ENCODE data around the gene GALNTL6.
"Not testable (repeated sequence)": the region's sequence is repeated elsewhere in the genome, so short reads cannot be mapped to it uniquely, and the experiment has no call there.

Gene GALNTL6

DNA sequence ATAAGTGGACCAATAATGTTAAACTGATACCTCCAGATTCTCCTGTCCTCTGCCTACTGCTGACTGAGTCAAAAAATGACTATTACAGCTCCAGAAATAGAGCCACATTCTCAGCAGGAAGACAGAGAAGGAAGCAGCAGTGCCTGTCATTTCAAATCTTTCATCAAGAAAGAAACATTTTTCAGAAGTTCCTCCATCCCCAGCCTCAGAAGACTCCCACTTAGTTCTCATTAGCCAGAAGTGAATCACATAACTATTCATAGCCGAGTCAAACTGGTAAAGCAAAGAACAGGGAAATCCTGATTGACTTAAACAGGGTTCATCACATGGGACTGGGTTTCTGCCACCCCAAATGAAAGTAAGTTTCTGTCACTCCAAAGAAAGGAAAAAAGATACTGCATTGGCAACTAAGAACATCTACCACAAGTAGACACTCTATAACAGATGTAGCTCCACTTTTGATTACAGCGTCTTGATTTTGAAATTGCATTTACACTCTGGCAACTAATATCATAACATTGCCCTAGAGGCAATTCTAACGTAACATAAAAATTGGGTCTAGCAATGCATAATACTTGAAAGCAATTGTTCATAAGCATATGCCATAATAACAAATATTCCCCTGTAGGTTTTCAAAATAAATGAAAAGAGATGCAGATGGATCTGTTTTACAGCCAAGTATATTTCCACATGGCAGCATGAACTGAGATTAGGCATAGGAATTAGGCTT lies 599.8 kb downstream of the GALNTL6 start:
- DNase-seq: no peak

DNA sequence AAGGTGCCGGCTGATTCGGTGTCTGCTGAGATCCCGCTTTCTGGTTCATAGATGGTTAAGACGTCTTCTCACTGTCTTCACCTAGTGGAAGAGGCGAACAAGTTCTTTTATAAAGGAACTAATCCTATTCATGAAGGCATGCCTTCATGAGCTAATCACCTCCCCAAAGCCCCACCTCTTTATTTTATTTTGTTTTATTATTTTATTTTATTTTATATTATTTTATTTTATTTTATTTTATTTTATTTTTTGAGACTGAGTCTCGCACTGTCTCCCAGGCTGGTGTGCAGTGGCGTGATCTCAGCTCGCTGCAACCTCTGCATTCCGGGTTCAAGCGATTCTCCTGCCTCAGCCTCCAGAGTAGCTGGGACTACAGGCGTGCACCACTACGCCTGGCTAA lies 615.8 kb downstream of the GALNTL6 start:
- DNase-seq: not testable (repeated sequence)

DNA sequence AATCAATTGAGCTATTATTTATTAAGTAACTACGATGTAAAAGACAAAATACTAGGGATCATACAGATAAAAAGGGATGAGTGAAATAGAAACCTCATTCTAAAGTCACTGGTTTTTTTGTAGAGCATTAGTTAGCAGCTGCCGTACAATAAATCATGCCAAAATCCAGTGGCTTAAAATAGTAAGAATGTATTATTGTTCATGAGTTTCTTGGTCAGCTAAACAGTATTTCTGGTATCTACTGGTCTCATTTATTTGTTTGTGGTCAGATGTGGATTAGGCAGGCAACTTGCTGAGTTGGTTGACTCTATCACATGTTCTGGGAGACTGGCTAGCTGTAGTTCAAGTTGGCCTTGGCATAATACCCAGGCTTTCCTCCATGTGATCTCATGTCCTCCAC lies 667.3 kb downstream of the GALNTL6 start:
- no peak for DNase-seq

DNA sequence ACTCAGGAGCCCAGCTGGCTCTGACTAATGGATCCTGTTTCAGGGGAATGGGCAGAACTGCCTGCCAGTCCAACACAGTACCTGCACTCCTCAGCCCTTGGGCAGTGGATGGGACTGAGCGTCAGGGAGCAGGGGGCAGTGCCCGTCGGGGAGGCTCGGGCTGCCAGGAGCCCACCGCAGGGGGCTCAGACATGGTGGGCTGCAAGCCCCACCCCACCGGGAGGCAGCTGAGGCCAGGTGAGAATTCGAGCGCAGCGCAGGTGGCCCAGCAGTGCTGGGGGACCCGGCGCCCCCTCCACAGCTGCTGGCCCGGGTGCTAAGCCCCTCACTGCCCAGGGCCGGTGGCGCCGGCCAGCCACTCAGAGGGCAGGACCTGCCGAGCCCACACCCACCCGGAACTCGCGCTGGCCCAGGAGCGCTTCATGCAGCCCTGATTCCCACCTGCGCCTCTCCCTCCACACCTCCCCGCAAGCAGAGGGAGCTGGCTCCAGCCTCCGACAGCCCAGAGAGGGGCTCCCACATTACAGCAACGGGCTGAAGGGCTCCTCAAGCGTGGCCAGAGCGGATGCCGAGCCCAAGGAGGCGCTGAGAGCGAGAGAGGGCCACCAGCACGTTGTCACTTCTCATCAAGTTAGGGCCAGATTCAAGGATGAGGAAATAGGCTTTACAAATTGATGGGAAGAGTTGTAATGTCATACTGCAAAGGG lies 668.8 kb downstream of the GALNTL6 start:
- no peak for DNase-seq

DNA sequence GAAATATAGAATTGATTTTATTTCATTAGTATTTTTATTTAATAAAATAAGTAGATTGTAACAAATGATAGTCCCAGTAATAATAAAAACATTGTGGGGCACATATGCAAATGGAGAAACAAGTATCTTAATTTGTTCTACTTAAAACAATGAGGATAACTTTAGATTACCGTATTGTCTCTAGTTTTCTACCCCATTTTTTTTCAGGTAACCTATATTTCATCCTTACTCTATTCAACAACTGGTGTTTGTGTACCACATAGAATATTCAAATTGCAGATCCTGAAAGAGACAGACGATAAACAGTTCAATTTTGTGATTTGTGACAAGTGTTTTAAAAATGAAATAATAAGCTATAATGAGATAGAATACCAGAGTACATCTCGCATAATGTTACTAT lies 671.8 kb downstream of the GALNTL6 start:
- DNase-seq: no peak

DNA sequence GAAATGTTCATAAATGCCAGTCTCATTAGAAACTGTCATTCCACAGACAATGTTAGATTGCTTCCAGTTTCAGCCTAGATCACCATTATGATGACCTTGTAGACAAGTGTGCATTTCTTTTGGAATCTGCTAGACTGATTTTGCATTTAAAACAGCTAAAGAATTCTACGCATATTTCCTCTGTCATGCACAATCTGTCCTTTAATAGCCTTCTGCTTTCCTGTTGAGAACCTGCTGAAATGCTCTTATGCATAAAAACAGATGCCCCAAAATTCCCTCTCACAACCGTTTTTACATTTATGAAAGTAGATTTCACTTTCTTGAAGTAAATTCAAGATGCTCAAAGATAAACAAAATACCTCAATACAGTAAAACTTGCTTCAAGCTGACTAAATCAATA lies 673.3 kb downstream of the GALNTL6 start:
- no peak for DNase-seq

DNA sequence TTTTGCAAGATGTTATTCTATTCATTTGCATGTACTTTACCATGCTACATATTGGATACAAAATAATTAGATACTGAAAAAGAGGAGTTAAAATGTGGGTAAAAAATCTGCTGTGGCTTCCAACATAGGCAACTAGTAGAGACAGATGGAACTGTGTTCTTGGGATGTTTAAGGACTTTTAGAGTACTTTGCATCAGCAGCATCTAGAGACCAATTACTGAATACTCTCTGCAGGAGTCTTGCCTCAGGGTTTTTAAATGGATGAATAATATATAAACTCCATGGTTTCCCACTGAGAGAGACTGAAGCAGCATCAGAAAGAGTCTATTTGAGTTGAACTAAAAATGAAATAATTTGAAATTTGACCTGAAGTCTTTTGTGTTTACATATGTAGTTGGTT lies 676.7 kb downstream of the GALNTL6 start:
- peak; percentile 72 for DNase-seq

DNA sequence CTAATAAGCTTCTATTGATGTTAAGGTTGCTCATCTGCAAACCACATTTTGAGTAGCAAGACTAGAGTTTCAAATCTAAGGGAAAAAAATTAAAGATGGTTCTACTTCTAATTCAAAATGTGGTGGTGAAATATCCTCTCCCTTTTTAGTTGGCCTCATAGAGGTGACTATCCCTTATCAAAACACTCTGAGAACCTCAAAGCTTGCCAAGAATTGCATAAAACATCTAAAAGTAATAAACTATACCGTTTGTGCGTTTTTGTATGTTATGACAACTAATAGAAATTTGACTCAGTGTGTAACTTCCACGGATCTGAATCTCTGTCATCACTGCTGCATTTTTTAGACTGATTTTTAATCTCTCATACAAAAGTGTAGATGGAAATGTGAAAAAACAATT lies 682.6 kb downstream of the GALNTL6 start:
- DNase-seq: no peak

DNA sequence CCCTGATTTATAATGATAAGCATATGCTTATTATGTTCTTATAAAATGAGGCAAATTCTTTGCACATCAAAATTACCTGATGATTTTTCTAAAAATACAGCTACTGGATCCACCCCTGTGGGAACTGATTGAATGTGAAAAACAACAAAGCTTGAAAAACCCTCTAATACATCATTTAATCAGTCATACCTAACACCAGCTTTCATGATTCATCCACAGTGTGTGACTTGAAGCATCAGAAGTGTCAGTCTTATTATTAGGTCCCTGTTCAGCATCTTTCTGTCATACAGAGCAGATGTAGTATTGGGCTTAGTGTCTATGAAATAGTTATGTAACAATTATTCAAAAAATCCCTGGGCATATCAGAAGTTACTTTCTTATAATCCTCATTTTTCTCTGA lies 684.1 kb downstream of the GALNTL6 start:
- DNase-seq: no peak

DNA sequence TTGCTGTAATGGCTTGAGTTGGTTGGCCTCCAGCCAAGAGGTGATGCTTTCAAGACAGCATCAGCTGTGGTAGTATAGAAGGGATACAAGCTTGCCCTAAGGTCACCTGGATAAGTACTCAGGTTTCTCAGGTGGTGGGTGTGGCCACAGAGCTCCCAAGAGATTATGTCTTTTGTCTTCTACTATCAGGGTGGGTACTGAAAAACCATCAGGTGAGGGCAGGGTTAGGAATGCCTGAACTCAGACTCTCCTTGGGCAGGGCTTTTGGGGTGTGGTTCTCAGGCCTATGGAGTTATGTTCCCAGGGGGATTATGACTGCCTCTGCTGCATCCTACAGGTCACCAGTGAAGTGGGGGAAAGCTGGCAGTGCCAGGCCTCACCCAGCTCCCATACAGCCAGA lies 700.8 kb downstream of the GALNTL6 start:
- DNase-seq: no peak

DNA sequence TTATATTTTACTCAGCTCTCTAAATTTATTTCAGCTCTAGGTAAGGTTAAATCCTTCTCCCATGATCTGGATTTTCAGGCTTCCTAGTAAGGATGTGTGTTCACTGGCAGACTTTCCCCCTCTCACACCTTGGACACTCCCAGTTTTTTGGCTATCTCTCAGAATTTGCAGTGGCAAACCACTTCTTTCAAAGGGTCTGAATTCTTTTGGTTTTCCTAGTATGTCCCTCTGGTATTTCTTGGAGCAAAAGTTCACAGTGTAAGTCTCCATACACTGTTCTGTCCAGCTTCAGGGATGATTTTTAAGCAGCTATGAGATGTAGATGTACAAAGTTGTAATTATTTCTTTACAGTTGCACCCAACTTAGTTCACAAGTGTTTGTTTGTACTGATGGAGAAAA lies 701.6 kb downstream of the GALNTL6 start:
- no peak for DNase-seq

DNA sequence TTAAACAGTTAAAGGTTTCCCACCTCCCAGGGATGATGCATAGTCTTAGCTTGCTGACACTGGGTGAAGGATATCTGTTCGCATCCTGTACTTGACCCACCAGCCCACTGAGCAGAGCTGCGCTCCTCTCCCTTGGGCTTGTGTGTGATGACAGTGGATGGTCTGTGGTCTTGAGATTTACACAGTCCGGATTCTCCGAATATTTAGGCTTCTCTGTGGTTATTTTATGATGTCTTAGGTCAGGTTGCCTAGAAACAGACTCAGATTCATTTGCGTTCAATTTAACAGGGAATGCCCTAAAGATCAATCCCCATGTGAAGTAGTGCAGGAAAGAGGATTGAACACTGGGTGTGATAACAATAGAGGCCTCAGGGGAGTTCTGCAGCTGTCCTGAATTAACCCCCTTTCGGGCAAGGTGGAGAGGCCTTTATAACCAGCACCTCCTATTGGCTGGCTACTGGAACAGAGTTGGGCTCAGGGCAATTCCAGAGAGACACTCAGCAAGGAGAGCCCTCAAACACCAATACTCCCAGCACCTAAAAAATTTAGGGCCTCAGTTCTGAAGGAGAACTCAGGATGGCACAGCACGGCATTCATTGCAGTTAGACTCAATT lies 702.2 kb downstream of the GALNTL6 start:
- no peak for DNase-seq

DNA sequence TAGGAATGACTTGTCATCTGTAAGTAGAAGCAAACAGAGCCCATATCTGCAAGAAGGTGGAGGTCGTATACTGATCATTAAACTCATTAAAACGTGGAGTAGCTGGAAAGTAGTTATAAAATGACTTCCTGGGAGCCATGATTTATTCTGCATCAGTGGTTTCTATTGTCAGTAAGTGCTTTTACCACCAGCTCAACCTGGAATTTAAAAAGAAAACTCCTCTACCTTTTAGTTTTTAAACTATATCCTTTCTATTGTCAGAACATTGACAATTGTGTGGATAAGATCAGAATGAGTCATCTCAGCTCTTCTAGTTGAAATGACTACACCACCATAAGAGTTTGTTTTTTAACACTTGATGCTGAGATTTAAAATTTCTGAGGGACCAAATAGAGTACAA lies 704.2 kb downstream of the GALNTL6 start:
- DNase-seq: no peak

DNA sequence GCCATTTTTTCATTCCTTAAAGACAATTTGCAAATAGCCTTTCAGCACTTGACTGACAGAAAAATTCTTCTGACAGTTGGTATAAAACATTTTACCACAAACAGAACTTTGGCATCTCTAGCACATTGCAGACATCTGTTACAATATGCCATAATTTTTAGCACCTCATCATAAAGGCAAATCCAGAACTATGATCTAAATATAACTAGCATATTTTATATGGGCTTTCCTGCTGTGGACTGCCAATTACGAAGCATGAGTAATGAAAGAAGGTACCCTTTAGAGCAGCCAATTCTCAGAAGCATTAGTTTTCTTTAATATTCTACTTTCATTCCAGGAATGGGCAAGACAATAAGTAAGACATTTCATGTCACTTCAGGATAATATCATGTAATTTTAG lies 708.0 kb downstream of the GALNTL6 start:
- DNase-seq: no peak

DNA sequence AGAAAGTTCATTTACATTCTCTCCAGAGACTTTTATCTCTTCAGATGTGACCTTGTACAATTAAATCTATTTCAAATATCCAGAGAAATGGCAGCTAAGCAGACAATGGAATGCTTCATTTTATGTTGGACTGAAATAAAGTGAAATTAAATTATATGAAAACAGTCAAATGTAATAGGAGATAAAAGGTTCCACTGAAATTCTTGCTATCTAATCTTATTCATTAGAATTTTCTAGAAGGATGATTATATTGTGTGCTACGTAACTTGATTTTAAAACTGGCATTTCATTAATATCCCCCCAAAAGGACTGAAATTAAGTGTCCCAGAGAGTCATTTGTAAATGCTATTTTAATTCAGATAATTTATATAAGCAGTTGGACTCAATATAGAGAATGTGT lies 708.5 kb downstream of the GALNTL6 start:
- no peak for DNase-seq

DNA sequence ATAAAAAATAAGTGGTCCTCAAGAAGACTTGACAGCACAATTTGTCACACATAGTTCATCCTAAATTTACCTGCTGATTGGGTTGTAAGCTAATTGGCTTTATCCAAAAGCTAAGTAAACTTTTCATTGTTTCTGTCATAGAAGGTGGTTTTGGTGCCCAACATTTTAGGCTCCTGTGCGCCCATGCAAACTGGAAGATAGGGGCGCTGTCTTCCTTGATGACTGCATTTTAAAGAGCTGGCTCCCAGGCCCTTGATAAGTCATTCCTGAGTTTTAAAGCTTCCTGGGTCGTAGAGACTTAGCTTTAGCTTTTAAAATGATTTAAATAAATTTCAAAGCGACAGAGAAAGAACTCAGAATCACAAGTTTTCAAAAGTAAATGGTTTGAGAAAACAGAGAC lies 730.0 kb downstream of the GALNTL6 start:
- DNase-seq: no peak

DNA sequence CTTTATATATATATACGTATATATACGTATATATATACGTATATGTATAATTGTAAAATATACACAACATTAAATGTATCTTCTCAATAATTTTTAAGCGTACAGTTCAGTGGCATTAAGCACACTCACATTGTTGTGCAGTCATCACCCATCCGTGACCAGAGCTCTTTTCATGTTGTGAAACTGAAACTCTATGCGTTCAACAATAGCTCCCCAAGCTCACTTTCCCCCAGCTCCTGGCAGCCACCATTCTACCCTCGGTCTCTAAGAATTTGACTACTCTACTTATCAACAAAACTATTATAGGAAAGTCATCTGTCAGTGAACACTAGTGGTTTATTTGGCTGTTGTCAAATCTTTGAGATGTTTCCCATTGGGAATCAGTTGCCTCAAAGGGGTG lies 733.6 kb downstream of the GALNTL6 start:
- DNase-seq: no peak

DNA sequence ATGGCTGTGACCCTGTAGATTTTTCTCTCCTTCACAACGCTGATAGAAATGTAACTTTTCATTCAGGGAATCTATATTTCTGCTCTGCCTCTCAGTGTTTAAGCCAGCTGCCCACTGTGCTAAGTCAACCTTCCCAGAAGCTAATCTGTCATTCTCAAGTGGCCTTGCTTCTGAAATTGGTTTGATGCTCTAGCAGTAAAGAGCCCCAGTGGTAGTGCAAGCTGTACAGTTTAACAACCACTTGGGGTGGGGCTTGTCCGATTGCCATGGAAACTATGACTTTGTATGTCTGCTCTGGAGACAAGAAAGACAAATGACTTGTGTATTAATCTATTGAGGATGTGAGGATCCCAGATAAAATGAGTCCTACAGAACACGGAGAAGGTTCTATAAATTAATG lies 734.5 kb downstream of the GALNTL6 start:
- DNase-seq: peak; percentile 79

DNA sequence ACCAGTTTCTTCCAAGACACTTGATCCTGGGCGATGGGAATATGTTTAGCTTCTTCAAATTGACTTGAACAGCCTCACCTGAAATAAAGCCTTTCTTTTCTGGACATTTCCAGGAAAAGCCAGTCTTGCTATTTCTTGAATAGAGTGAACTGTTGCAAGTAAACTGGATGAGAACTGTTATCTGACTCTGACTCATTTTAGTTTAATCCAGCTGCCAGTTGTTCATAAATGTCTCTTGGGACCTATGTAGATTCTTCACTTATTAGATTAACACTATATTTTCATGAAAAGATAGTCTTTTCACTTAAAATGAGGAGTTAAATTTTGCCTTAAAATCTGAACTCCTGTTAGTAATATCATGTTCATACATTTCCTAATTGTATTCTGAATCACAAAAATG lies 740.0 kb downstream of the GALNTL6 start:
- DNase-seq: no peak

DNA sequence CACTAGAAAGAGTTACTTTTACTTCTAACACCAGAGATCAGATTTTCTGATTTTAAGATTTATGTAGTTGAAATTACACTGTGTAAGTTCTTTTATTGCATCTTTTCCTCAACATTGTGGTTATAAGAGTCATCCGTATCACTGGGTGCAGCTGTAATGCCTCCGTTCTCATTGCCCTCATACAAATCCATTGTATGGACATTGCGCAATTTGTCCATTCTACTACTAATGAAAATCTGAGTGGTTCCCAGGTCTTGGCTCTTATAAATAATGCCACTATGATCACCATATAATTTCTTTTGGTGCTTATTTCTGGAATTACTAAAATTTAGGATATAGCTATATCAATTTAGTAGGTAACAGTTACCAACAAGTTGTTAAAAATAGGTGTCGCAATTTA lies 741.4 kb downstream of the GALNTL6 start:
- DNase-seq: no peak

DNA sequence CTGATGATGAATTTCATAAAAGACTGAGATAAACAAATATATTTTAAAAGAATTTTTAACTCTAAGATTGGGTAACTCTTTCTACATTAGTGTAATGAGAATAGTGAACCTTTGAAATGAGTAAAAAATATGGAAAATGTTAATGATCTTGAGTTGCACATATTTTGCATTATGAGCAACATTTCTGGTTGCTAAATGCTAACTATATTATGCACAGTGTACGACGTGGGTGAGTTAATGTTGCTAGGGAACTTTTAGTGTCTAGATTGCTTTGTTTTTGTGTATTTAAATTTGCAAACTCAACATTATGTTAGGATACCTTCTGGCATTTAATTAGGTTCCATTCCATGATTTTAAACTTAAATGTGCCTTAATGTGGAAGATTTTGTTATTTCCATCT lies 742.5 kb downstream of the GALNTL6 start:
- DNase-seq: no peak

DNA sequence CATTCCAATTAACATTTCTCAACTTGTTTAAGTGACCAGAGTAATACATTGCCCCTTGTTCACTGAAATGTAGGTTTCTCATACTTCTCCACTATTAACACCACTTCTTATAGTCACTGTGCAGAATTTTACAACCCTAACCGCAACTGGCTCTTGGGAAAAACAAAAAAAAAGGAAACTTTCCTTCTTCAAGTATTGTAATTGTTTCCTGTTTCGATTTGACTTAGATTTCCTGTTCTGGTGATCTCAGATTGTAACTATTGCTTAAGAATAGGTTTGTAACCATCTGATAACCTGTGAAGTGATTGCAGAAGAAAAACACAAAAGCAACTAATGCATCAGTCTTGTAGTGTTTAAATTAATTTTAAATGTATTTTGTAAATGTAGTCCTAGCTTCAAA lies 760.7 kb downstream of the GALNTL6 start:
- no peak for DNase-seq

DNA sequence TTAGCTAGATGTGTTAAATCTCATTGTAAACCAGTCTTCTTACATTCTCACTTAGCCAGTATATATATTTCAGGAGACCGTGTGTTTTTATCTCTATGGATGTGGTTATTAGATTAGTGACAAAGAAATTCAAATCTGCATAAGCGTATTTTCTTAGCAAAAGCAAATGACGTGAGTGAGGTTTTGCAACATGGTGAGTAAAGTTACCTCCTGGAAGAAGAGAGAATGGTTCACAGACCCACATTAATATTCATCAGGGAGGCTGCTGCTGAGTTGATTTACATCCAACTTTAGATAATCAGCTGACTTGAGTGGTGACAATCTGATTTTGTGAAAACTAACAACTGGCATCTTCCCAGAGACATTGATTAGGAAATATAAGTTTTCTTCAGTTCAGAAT lies 765.5 kb downstream of the GALNTL6 start:
- DNase-seq: no peak

DNA sequence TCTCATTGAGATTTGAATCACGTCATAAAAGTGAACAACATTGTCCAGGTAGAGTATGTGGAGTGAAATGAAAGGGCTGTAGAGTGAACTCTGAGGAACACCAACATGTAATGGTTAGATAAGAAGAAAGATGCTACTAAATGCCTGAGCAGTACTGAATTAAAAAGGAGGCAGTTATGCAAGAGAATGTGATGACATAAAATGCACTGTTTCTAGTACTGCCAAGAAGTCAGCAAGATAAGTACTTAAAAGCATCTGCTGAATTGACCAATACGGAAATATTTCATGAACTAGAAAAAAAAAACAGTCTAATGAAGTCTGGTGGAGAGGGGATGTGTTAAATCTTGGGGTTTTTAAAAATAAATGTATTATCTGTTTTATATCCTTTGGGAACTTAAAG lies 771.6 kb downstream of the GALNTL6 start:
- DNase-seq: no peak

DNA sequence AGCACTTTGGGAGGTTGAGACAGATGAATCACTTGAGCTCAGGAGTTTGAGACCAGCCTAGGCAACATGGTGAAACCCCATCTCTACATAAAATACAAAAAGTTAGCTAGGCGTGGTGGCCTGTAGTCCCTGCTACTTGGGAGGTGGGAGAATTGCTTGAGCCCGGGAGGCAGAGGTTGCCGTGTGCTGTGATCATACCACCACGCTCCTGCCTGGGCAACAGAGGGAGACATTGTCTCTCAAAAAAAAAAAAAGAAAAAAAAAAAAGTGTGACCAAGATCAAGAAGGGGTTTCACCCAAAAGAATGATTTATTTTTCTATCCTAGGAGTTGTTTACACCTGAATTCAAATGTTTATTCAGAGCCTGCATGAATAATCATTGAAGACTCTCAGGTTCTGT lies 783.0 kb downstream of the GALNTL6 start:
- no peak for DNase-seq

Data from NCI-H1417 treated with DMSO at 0.1 percent for 48 hours (cell line).